Hepatocyte (in vitro differentiated cells): ENCODE measurements around the gene MET.

Experiments
- EZH2 ChIP-seq: fragments of 200-600 bp; sonication (generic); IDR thresholded peaks from 2 replicates; pipeline ENCODE4 v1.6.1; 2016; ENCODE audit warnings: antibody characterized with exemption, mild to moderate bottlenecking, borderline replicate concordance
- TF ChIP-seq, protein P1 (sequence below): fragments of 200-600 bp; sonication (generic); IDR thresholded peaks from 2 replicates; pipeline ENCODE4 v1.5.1; 2016; ENCODE audit warnings: antibody characterized with exemption, mild to moderate bottlenecking; ENCODE audit not compliant: poor library complexity

DNA sequence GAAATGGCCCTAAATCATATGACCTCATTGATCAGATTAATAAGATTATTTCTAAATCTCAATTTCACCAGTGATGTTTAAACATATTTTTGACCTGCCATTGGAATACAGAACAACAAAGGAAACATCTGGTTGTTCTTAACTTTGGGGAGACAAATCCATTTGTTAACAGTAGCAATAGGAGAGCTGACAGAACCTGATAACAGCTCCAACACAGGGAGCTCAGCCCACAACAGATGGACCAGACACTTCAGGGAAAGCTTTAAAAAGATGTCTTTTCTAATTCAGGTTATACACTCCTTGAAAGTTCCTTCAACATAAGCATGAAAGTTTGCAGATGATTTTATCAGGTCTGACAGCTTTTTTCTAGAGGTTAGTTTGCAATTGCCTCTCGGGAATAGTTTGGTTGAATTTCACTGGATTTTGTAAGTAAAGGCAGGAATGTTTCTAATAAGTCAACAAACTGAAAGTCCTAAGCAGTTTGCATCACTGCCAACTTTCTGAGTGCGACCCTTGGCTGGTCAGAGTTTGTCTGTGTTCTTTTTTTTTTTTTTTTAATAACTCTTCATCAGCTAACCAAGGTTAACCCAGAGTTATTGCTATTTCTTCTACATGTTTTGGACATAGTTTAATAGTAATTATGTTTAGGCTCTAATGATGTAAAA, 6.5 kb upstream of the MET start:
- TF ChIP-seq EZH2 = no peak
- TF ChIP-seq, protein P1, sequence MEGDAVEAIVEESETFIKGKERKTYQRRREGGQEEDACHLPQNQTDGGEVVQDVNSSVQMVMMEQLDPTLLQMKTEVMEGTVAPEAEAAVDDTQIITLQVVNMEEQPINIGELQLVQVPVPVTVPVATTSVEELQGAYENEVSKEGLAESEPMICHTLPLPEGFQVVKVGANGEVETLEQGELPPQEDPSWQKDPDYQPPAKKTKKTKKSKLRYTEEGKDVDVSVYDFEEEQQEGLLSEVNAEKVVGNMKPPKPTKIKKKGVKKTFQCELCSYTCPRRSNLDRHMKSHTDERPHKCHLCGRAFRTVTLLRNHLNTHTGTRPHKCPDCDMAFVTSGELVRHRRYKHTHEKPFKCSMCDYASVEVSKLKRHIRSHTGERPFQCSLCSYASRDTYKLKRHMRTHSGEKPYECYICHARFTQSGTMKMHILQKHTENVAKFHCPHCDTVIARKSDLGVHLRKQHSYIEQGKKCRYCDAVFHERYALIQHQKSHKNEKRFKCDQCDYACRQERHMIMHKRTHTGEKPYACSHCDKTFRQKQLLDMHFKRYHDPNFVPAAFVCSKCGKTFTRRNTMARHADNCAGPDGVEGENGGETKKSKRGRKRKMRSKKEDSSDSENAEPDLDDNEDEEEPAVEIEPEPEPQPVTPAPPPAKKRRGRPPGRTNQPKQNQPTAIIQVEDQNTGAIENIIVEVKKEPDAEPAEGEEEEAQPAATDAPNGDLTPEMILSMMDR = no peak
